ENCODE data around the gene FAM117B. TPM values are rescaled to one million over a fixed set of nuclear protein-coding genes. Genes with fewer than 3 reads are reported as not detected.

Gene FAM117B
- total RNA-seq, 2 experiments from 2014 or later = 17.2 to 19.4 TPM

GRCh38 chr2:202808754-202809153, 174.0 kb downstream of the FAM117B start:
- Mint-ChIP-seq H3K27ac (no peak overlapping the region), H3K27me3 (no peaks in the 10 kb centered on the region), H3K4me1 (ENCODE audit: low read depth) (no peaks in the 10 kb centered on the region), H3K9me3 (peaks cover 3% of the 10 kb centered on the region), H3K36me3 (ENCODE audit: low read depth) (peaks cover 32% of the 10 kb centered on the region), H3K4me3 (no peak overlapping the region)
- CTCF ChIA-PET = no interaction called here
- intact Hi-C loops (cut with micrococcal nuclease) = no loop called here
- POLR2A ChIA-PET = no interaction called here
- TF ChIP-seq, protein P1, sequence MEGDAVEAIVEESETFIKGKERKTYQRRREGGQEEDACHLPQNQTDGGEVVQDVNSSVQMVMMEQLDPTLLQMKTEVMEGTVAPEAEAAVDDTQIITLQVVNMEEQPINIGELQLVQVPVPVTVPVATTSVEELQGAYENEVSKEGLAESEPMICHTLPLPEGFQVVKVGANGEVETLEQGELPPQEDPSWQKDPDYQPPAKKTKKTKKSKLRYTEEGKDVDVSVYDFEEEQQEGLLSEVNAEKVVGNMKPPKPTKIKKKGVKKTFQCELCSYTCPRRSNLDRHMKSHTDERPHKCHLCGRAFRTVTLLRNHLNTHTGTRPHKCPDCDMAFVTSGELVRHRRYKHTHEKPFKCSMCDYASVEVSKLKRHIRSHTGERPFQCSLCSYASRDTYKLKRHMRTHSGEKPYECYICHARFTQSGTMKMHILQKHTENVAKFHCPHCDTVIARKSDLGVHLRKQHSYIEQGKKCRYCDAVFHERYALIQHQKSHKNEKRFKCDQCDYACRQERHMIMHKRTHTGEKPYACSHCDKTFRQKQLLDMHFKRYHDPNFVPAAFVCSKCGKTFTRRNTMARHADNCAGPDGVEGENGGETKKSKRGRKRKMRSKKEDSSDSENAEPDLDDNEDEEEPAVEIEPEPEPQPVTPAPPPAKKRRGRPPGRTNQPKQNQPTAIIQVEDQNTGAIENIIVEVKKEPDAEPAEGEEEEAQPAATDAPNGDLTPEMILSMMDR (IDR thresholded peaks at IDR 0.05) = no peak
- DNase-seq (no peak), ATAC-seq (no peak)

GRCh38 chr2:202813387-202813786, 178.6 kb downstream of the FAM117B start:
- intact Hi-C loops (cut with micrococcal nuclease) = no loop called here
- no peak for ATAC-seq
- no peak overlapping the region for H3K4me3 Mint-ChIP-seq
- no peaks in the 10 kb centered on the region for H3K4me1 Mint-ChIP-seq (ENCODE audit: low read depth)
- POLR2A ChIA-PET = no interaction called here
- H3K27ac Mint-ChIP-seq = no peak overlapping the region
- peaks cover 30% of the 10 kb centered on the region for H3K36me3 Mint-ChIP-seq (ENCODE audit: low read depth)
- TF ChIP-seq, protein P1 (IDR thresholded peaks at IDR 0.05) = no peak
- peaks cover 8% of the 10 kb centered on the region for H3K9me3 Mint-ChIP-seq
- no peak for DNase-seq
- no peaks in the 10 kb centered on the region for H3K27me3 Mint-ChIP-seq
- CTCF ChIA-PET = interaction anchor here (1.2 to 1.6 kb wide), 3 partner anchors 9 to 225 kb away, joined by 3 to 4 read pairs (median 3); no protein-coding TSS in a partner anchor

- Mint-ChIP-seq H3K9me3 (peaks cover 8% of the 10 kb centered on the region), H3K27ac (no peak overlapping the region), H3K36me3 (ENCODE audit: low read depth) (peaks cover 23% of the 10 kb centered on the region), H3K4me3 (no peak overlapping the region), H3K27me3 (no peaks in the 10 kb centered on the region), H3K4me1 (ENCODE audit: low read depth) (no peaks in the 10 kb centered on the region)
- intact Hi-C loops (cut with micrococcal nuclease) = no loop called here
- ATAC-seq (no peak), DNase-seq (no peak)
- POLR2A ChIA-PET = no interaction called here
- TF ChIP-seq, protein P1 (IDR thresholded peaks at IDR 0.05) = no peak
- CTCF ChIA-PET = interaction anchor here (1.2 kb wide), 1 partner anchor 8 kb away, joined by 3 read pairs; no protein-coding TSS in a partner anchor
Observed at GRCh38 chr2:202814226-202814625, 179.5 kb downstream of the FAM117B start.

DNA sequence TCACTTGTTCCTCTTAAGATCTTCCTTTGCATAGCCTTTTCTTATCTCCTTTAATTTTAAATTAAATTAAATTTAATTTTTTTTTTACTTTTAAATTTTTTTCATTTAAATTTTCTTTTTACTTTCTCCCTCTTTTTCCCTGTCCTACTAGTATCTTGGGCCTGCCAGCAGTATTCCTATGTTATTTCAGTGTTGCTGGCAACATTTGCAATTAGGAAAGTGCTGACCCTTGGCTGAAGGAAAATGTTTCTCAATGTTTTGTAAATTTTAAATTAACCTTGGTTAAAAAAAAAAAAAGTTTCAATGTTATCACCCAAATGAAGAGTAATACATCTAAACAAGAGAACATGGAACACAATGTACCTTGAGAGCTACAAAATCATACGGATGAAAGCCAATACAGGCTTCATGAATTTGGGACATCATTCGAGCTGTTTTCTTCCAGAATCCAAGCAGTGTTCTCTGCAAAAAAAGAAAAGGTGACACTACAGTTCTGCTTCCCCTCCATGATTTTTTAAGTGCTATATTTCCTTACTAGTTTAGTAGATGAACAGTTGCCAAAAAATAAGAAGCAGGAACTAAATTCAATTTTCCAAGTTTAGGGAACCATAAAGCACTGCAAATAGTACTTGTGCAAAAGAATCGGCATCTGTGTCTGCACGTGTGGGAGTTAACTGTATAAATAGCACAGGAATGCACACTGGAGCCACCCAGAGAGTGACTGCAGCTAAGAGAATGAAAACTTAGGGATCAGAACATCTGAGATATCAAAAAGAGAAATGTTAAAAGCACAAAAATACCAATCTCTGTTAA, 181.0 kb downstream of the FAM117B start:
- Mint-ChIP-seq H3K9me3 (peaks cover 5% of the 10 kb centered on the region), H3K27ac (no peak overlapping the region), H3K36me3 (ENCODE audit: low read depth) (peaks cover 16% of the 10 kb centered on the region), H3K4me1 (ENCODE audit: low read depth) (no peaks in the 10 kb centered on the region), H3K27me3 (no peaks in the 10 kb centered on the region), H3K4me3 (no peak overlapping the region)
- ChIA-PET POLR2A (no interaction called here), CTCF (interaction anchor here (1.2 to 2.1 kb wide), 3 partner anchors 8 to 227 kb away, joined by 3 to 8 read pairs (median 4); no protein-coding TSS in a partner anchor)
- intact Hi-C loops (cut with micrococcal nuclease) = no loop called here
- no peak for ATAC-seq
- TF ChIP-seq, protein P1 (IDR thresholded peaks at IDR 0.05) = no peak
- no peak for DNase-seq

DNA sequence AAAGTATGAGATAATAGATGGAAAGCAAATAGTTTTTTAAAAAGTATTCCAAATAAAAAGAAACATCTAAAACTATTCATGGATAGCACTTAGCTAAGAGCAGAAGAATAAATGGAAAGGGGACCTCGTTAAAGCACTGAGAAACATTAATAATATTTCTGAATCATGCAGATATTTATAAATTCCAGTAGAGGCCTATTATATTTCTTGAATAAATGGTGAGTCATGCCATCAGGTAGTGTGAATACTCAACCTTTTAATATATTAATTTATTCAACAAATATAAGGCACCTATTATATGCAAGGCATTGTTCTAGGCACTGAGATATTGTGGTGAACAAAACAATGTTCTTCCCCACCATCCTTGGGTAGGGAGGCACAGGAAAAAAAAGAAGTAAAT, 183.0 kb downstream of the FAM117B start:
- no peak overlapping the region for H3K27ac Mint-ChIP-seq
- H3K9me3 Mint-ChIP-seq = peaks cover 5% of the 10 kb centered on the region
- intact Hi-C loops (cut with micrococcal nuclease) = no loop called here
- H3K4me1 Mint-ChIP-seq (ENCODE audit: low read depth) = no peaks in the 10 kb centered on the region
- TF ChIP-seq, protein P1 (IDR thresholded peaks at IDR 0.05) = no peak
- ATAC-seq (no peak), DNase-seq (no peak)
- no peaks in the 10 kb centered on the region for H3K27me3 Mint-ChIP-seq
- ChIA-PET POLR2A (no interaction called here), CTCF (no interaction called here)
- H3K36me3 Mint-ChIP-seq (ENCODE audit: low read depth) = peaks cover 8% of the 10 kb centered on the region
- no peak overlapping the region for H3K4me3 Mint-ChIP-seq

All from activated CD8-positive, alpha-beta T cell treated with anti-CD3 and anti-CD28 coated beads for 36 hours (primary cell).